Measurements from ENCODE around the gene ATAD5. TPM values are rescaled to one million over a fixed set of nuclear protein-coding genes. Genes with fewer than 3 reads are reported as not detected.

ATAD5 gene
- total RNA-seq, result 1.1 and 1.2 TPM in 2 replicates

DNA sequence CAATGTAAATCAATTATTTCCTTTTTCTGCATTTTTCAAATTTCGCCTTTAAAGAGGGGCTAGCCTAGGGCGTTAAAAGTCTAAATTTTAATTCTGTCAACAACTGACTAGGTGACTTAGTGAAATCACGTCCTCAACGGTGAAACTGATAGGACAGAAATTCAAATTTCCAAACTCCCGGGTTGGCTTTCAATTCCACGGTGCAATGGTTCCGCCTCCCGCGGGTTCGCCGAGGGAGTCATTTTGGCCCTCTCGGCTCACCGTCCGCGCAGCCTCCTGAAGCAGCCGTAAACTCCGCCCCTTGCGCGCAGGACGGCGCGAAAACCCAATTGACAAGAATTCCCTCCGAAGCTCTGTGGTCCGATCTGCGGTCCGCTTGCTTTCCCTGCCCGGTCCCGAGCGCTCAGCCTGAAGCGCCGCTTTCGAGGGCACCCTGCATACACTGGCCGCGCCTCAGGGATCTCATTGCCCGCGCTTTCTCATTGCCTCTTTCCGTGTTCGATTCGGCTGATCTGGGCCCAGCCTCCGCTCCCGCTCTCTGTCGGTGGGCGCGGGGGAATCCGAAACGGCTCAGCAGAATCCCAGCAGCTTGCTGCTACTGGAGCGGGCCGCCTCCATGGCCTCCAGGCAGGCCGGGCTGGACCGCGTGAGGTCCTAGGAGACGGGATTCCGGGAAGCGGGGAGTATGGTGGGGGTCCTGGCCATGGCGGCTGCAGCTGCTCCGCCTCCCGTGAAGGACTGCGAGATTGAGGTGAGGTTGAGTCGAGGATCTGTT lies at the start of gene ATAD5:
ATAD5 (plus strand) TSS at position 304 of the 775 bp plus-strand sequence; CDS start at position 686, 382 bp downstream.

GRCh38 chr17:30824356-30825145 lies 7.2 kb upstream of the ATAD5 start, which contains the start of gene CRLF3:
Gene CRLF3, minus strand, starts transcription at chr17:30824692. Its CDS starts 41 bp downstream, at chr17:30824651.

GRCh38 chr17:30906101-30906911 lies 74.5 kb downstream of the ATAD5 start, which contains the start of gene TEFM:
Gene TEFM, minus strand, starts transcription at chr17:30906238. Its CDS starts 40 bp downstream, at chr17:30906198.

GRCh38 chr17:30921544-30922196 lies 89.9 kb downstream of the ATAD5 start, which contains the start of gene ADAP2:
Gene ADAP2, plus strand, starts transcription at chr17:30921945. Its CDS starts 70 bp downstream, at chr17:30922015.

Other genes with a start within 250 kb of the ATAD5 start
- 11.3 and 13.5 TPM in 2 replicates for gene CRLF3, start 7.3 kb upstream of the ATAD5 start, total RNA-seq
- gene TEFM, start 74.3 kb downstream of the ATAD5 start, total RNA-seq, result 10.4 and 20.0 TPM in 2 replicates
- gene ADAP2, start 90.0 kb downstream of the ATAD5 start, total RNA-seq, result 2.9 and 9.4 TPM in 2 replicates
- gene RNF135, start 139.1 kb downstream of the ATAD5 start, total RNA-seq, result 13.8 and 16.1 TPM in 2 replicates